HG03139 (cell line): ENCODE data around the gene MARCHF3.
A peak's percentile ranks its signal among the peaks of the same experiment; 100 is the strongest.
"Not testable (repeated sequence)": the region's sequence is repeated elsewhere in the genome, so short reads cannot be mapped to it uniquely, and the experiment has no call there.

Source experiments
- ATAC-seq: cut with Tn5 transposase; IDR thresholded peaks from one replicate; pipeline ENCODE4 v1.9.1; 2021; ENCODE audit not compliant: unreplicated experiment

MARCHF3 gene

GRCh38 chr5:127053049-127053448 lies 22.7 kb upstream of the MARCHF3 start:
- no peak for ATAC-seq

- ATAC-seq: no peak
These were observed 21.2 kb upstream of the MARCHF3 start for GRCh38 chr5:127051591-127051990.

- ATAC-seq: no peak
These were observed 16.1 kb upstream of the MARCHF3 start for GRCh38 chr5:127046343-127047072.

- no peak for ATAC-seq
These were observed 12.2 kb upstream of the MARCHF3 start for GRCh38 chr5:127042593-127042992.

GRCh38 chr5:127041571-127041970 lies 11.2 kb upstream of the MARCHF3 start:
- ATAC-seq: no peak

GRCh38 chr5:127040796-127041520 lies 10.6 kb upstream of the MARCHF3 start:
- no peak for ATAC-seq

- ATAC-seq: no peak
These were observed 8.2 kb upstream of the MARCHF3 start for GRCh38 chr5:127038550-127038949.

GRCh38 chr5:127031863-127032232 lies 1.5 kb upstream of the MARCHF3 start:
- no peak for ATAC-seq

- peak; percentile 20 for ATAC-seq
These were observed 947 bp upstream of the MARCHF3 start for GRCh38 chr5:127031147-127031862.

- no peak for ATAC-seq
These were observed 638 bp downstream of the MARCHF3 start for GRCh38 chr5:127029581-127030258.

- no peak for ATAC-seq
These were observed 1.4 kb downstream of the MARCHF3 start for GRCh38 chr5:127028822-127029457.

GRCh38 chr5:127027539-127027938 lies 2.8 kb downstream of the MARCHF3 start:
- no peak for ATAC-seq

- no peak for ATAC-seq
These were observed 4.2 kb downstream of the MARCHF3 start for GRCh38 chr5:127026166-127026565.

GRCh38 chr5:127025467-127025866 lies 4.9 kb downstream of the MARCHF3 start:
- no peak for ATAC-seq

GRCh38 chr5:127024821-127025220 lies 5.5 kb downstream of the MARCHF3 start:
- ATAC-seq: no peak

- ATAC-seq: not testable (repeated sequence)
These were observed 6.7 kb downstream of the MARCHF3 start for GRCh38 chr5:127023552-127024191.

- ATAC-seq: no peak
These were observed 7.5 kb downstream of the MARCHF3 start for GRCh38 chr5:127022846-127023245.

- ATAC-seq: no peak
These were observed 10.4 kb downstream of the MARCHF3 start for GRCh38 chr5:127019928-127020327.

- ATAC-seq: not testable (repeated sequence)
These were observed 13.6 kb downstream of the MARCHF3 start for GRCh38 chr5:127016722-127017121.

- no peak for ATAC-seq
These were observed 14.6 kb downstream of the MARCHF3 start for GRCh38 chr5:127015716-127016115.
